ENCODE measurements around the gene LHX5.
"Not testable (repeated sequence)": the region's sequence is repeated elsewhere in the genome, so short reads cannot be mapped to it uniquely, and the experiment has no call there.

Gene LHX5

GRCh38 chr12:113498490-113498889, 26.8 kb upstream of the LHX5 start:
- Histone ChIP-seq H3K9me3 (ENCODE audit: insufficient read depth, low read depth, low read length) (no peaks in the 10 kb centered on the region), H3K4me3 (ENCODE audit: low read length) (no peak overlapping the region), H3K27me3 (ENCODE audit: insufficient read depth, low read length) (no peaks in the 10 kb centered on the region; the same call in 1 of the 2 replicates), H3K9ac (ENCODE audit: low read depth, low read length) (no peak overlapping the region), H3K27ac (ENCODE audit: low read depth, low read length) (no peak overlapping the region), H3K4me1 (ENCODE audit: insufficient read depth, low read length) (peaks cover 17% of the 10 kb centered on the region), H3K36me3 (ENCODE audit: insufficient read depth, low read length) (no peaks in the 10 kb centered on the region)
- 85% methylated on average over 3 of the region's 4 CpGs for WGBS

GRCh38 chr12:113497693-113498092, 26.0 kb upstream of the LHX5 start:
- no peak overlapping the region for H3K4me3 ChIP-seq (ENCODE audit: low read length)
- 91% methylated on average over 7 of the region's 7 CpGs for WGBS
- H3K4me1 ChIP-seq (ENCODE audit: insufficient read depth, low read length) = peaks cover 17% of the 10 kb centered on the region
- no peaks in the 10 kb centered on the region; the same call in 1 of the 2 replicates for H3K27me3 ChIP-seq (ENCODE audit: insufficient read depth, low read length)
- no peaks in the 10 kb centered on the region for H3K9me3 ChIP-seq (ENCODE audit: insufficient read depth, low read depth, low read length)
- no peak overlapping the region for H3K27ac ChIP-seq (ENCODE audit: low read depth, low read length)
- H3K9ac ChIP-seq (ENCODE audit: low read depth, low read length) = no peak overlapping the region
- no peaks in the 10 kb centered on the region for H3K36me3 ChIP-seq (ENCODE audit: insufficient read depth, low read length)

GRCh38 chr12:113495941-113496340, 24.3 kb upstream of the LHX5 start:
- H3K4me1 ChIP-seq (ENCODE audit: insufficient read depth, low read length); H3K4me3 ChIP-seq (ENCODE audit: low read length); H3K27me3 ChIP-seq (ENCODE audit: insufficient read depth, low read length); H3K36me3 ChIP-seq (ENCODE audit: insufficient read depth, low read length); H3K27ac ChIP-seq (ENCODE audit: low read depth, low read length); H3K9ac ChIP-seq (ENCODE audit: low read depth, low read length); H3K9me3 ChIP-seq (ENCODE audit: insufficient read depth, low read depth, low read length): not testable (repeated sequence)
- WGBS = 78% methylated on average over 6 of the region's 6 CpGs

- no peak overlapping the region for H3K27ac ChIP-seq (ENCODE audit: low read depth, low read length)
- WGBS = 94% methylated on average over 3 of the region's 3 CpGs
- no peak overlapping the region for H3K4me3 ChIP-seq (ENCODE audit: low read length)
- no peaks in the 10 kb centered on the region for H3K9me3 ChIP-seq (ENCODE audit: insufficient read depth, low read depth, low read length)
- peaks cover 21% of the 10 kb centered on the region for H3K4me1 ChIP-seq (ENCODE audit: insufficient read depth, low read length)
- no peak overlapping the region for H3K9ac ChIP-seq (ENCODE audit: low read depth, low read length)
- no peaks in the 10 kb centered on the region for H3K36me3 ChIP-seq (ENCODE audit: insufficient read depth, low read length)
- peaks cover 2% of the 10 kb centered on the region; the same call in 1 of the 2 replicates for H3K27me3 ChIP-seq (ENCODE audit: insufficient read depth, low read length)
Observed at GRCh38 chr12:113488322-113488721, 16.7 kb upstream of the LHX5 start.

GRCh38 chr12:113486722-113487121, 15.1 kb upstream of the LHX5 start:
- H3K36me3 ChIP-seq (ENCODE audit: insufficient read depth, low read length) = no peaks in the 10 kb centered on the region
- no peaks in the 10 kb centered on the region for H3K9me3 ChIP-seq (ENCODE audit: insufficient read depth, low read depth, low read length)
- H3K9ac ChIP-seq (ENCODE audit: low read depth, low read length) = no peak overlapping the region
- WGBS = 65% methylated on average over 4 of the region's 4 CpGs
- H3K4me1 ChIP-seq (ENCODE audit: insufficient read depth, low read length) = peaks cover 34% of the 10 kb centered on the region
- H3K27me3 ChIP-seq (ENCODE audit: insufficient read depth, low read length) = peaks cover 11% of the 10 kb centered on the region; the same call in 1 of the 2 replicates
- H3K4me3 ChIP-seq (ENCODE audit: low read length) = no peak overlapping the region
- H3K27ac ChIP-seq (ENCODE audit: low read depth, low read length) = no peak overlapping the region

- Histone ChIP-seq H3K4me1 (ENCODE audit: insufficient read depth, low read length) (peaks cover 44% of the 10 kb centered on the region), H3K9ac (ENCODE audit: low read depth, low read length) (no peak overlapping the region), H3K27me3 (ENCODE audit: insufficient read depth, low read length) (peaks cover 23% of the 10 kb centered on the region), H3K9me3 (ENCODE audit: insufficient read depth, low read depth, low read length) (no peaks in the 10 kb centered on the region), H3K36me3 (ENCODE audit: insufficient read depth, low read length) (no peaks in the 10 kb centered on the region), H3K4me3 (ENCODE audit: low read length) (no peak overlapping the region), H3K27ac (ENCODE audit: low read depth, low read length) (no peak overlapping the region)
- WGBS = 8% methylated on average over 2 of the region's 2 CpGs
Observed at GRCh38 chr12:113485330-113485729, 13.7 kb upstream of the LHX5 start.

GRCh38 chr12:113482334-113482733, 10.7 kb upstream of the LHX5 start:
- no peaks in the 10 kb centered on the region for H3K9me3 ChIP-seq (ENCODE audit: insufficient read depth, low read depth, low read length)
- H3K27me3 ChIP-seq (ENCODE audit: insufficient read depth, low read length) = peaks cover 53% of the 10 kb centered on the region
- no peak overlapping the region for H3K9ac ChIP-seq (ENCODE audit: low read depth, low read length)
- H3K4me1 ChIP-seq (ENCODE audit: insufficient read depth, low read length) = peaks cover 59% of the 10 kb centered on the region
- no peaks in the 10 kb centered on the region for H3K36me3 ChIP-seq (ENCODE audit: insufficient read depth, low read length)
- H3K27ac ChIP-seq (ENCODE audit: low read depth, low read length) = no peak overlapping the region
- 10% methylated on average over 1 of the region's 1 CpG for WGBS
- H3K4me3 ChIP-seq (ENCODE audit: low read length) = no peak overlapping the region

- peaks cover 69% of the 10 kb centered on the region for H3K27me3 ChIP-seq (ENCODE audit: insufficient read depth, low read length)
- no peak overlapping the region for H3K9ac ChIP-seq (ENCODE audit: low read depth, low read length)
- no peak overlapping the region for H3K4me3 ChIP-seq (ENCODE audit: low read length)
- H3K9me3 ChIP-seq (ENCODE audit: insufficient read depth, low read depth, low read length) = no peaks in the 10 kb centered on the region
- H3K36me3 ChIP-seq (ENCODE audit: insufficient read depth, low read length) = no peaks in the 10 kb centered on the region
- WGBS = 38% methylated on average over 5 of the region's 9 CpGs
- no peak overlapping the region for H3K27ac ChIP-seq (ENCODE audit: low read depth, low read length)
- peaks cover 56% of the 10 kb centered on the region for H3K4me1 ChIP-seq (ENCODE audit: insufficient read depth, low read length)
Observed at GRCh38 chr12:113480336-113480971, 8.8 kb upstream of the LHX5 start.

GRCh38 chr12:113479590-113480335, 8.1 kb upstream of the LHX5 start:
- under 1% methylated on average over 61 of the region's 61 CpGs for WGBS
- H3K27me3 ChIP-seq (ENCODE audit: insufficient read depth, low read length) = peaks cover 76% of the 10 kb centered on the region
- H3K4me3 ChIP-seq (ENCODE audit: low read length) = peak overlapping the region; percentile 57

GRCh38 chr12:113479216-113479589, 7.5 kb upstream of the LHX5 start:
- peak overlapping the region; percentile 57 for H3K4me3 ChIP-seq (ENCODE audit: low read length)
- peaks cover 81% of the 10 kb centered on the region for H3K27me3 ChIP-seq (ENCODE audit: insufficient read depth, low read length)
- H3K9me3 ChIP-seq (ENCODE audit: insufficient read depth, low read depth, low read length) = no peaks in the 10 kb centered on the region
- WGBS = 1% methylated on average over 10 of the region's 11 CpGs
- H3K36me3 ChIP-seq (ENCODE audit: insufficient read depth, low read length) = no peaks in the 10 kb centered on the region
- H3K4me1 ChIP-seq (ENCODE audit: insufficient read depth, low read length) = peaks cover 57% of the 10 kb centered on the region
- peak overlapping the region; percentile 38; the same call in 1 of the 2 replicates for H3K9ac ChIP-seq (ENCODE audit: low read depth, low read length)
- H3K27ac ChIP-seq (ENCODE audit: low read depth, low read length) = no peak overlapping the region

More at GRCh38 chr12:113479590-113480335, 8.1 kb upstream of the LHX5 start:
- no peak overlapping the region for H3K27ac ChIP-seq (ENCODE audit: low read depth, low read length)
- H3K4me1 ChIP-seq (ENCODE audit: insufficient read depth, low read length) = peaks cover 56% of the 10 kb centered on the region
- H3K36me3 ChIP-seq (ENCODE audit: insufficient read depth, low read length) = no peaks in the 10 kb centered on the region
- no peaks in the 10 kb centered on the region for H3K9me3 ChIP-seq (ENCODE audit: insufficient read depth, low read depth, low read length)
- H3K9ac ChIP-seq (ENCODE audit: low read depth, low read length) = peak overlapping the region; percentile 38; the same call in 1 of the 2 replicates

GRCh38 chr12:113478351-113479011, 6.8 kb upstream of the LHX5 start:
- Histone ChIP-seq H3K4me3 (ENCODE audit: low read length) (peak overlapping the region; percentile 57), H3K27me3 (ENCODE audit: insufficient read depth, low read length) (peaks cover 88% of the 10 kb centered on the region), H3K4me1 (ENCODE audit: insufficient read depth, low read length) (peaks cover 52% of the 10 kb centered on the region), H3K27ac (ENCODE audit: low read depth, low read length) (no peak overlapping the region), H3K36me3 (ENCODE audit: insufficient read depth, low read length) (no peaks in the 10 kb centered on the region), H3K9ac (ENCODE audit: low read depth, low read length) (0 out of 2 replicates have a peak overlapping the region, but pooled peaks have one; percentile 5), H3K9me3 (ENCODE audit: insufficient read depth, low read depth, low read length) (no peaks in the 10 kb centered on the region)
- 3% methylated on average over 40 of the region's 41 CpGs for WGBS

Measured in HUES64 (cell line).